Activated CD8-positive, alpha-beta memory T cell treated with anti-CD3 and anti-CD28 coated beads for 36 hours (primary cell): ENCODE data around the gene C9orf152. TPM values are rescaled to one million over a fixed set of nuclear protein-coding genes. Genes with fewer than 3 reads are reported as not detected.

ENCODE experiments used
- CTCF ChIA-PET: fragments of 350-600 bp; sonication (Branson Sonifier 250); formaldehyde crosslinking; loops from one replicate; lab custom pipeline; 2021; ENCODE audit warnings: antibody characterized with exemption; lab: Charles Lee
- POLR2A ChIA-PET: fragments of 350-600 bp; sonication (Branson Sonifier 250); formaldehyde crosslinking; loops from one replicate; lab custom pipeline; 2021; ENCODE audit warnings: antibody characterized with exemption; lab: Charles Lee
- total RNA-seq, 2 experiments: library from RNA; stranded (reverse); gene quantifications; one replicate each; pipeline ENCODE4 v1.2.3, GENCODE V29; 2021

Gene C9orf152
- total RNA-seq, 2 experiments from 2014 or later = not detected

DNA sequence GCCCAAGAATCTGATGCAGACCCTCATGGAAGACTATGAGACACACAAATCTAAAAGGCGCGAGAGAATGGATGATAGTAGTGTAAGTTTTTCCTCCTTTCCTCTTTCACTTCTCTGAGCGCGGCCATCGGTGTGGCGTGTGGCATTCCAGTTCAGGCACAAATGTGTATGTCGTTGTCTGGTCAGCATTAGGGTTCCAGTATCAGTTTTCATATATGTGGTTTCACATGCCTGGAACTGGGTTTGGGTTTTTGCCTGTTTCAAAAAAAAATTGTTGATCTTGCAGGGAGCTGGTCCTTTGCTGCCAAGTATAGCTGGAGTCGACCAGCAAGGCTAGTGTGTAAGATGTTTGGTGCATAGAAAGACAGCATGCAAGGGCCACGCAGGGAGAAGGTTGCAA, 51.5 kb downstream of the C9orf152 start:
- POLR2A ChIA-PET = no interaction called here

DNA sequence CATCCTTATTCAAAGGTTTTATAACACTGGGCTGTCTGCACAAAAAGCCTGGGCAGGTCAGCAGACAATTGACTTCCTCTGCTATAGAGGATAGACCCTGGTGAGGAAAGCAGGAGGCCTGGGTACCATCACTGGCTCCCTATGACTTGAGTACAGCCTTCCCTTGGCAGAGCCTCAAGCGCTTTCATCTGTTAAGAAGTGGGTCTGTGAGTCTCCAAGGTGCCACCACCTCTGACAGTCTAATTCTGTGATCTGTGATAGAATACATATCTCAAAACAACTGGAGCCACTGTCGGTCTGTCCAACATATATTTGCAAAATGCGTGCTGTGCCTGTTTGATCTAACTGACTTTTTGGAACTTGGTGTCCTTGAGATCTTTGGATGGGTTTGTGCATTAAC, 52.2 kb downstream of the C9orf152 start:
- ChIA-PET POLR2A (no interaction called here), CTCF (interaction anchor here (1.4 kb wide), 1 partner anchor 12 kb away, joined by 3 read pairs; no protein-coding TSS in a partner anchor)

More for the DNA sequence above, 51.5 kb downstream of the C9orf152 start:
- CTCF ChIA-PET = interaction anchor here (1.4 kb wide), 1 partner anchor 11 kb away, joined by 3 read pairs; no protein-coding TSS in a partner anchor

DNA sequence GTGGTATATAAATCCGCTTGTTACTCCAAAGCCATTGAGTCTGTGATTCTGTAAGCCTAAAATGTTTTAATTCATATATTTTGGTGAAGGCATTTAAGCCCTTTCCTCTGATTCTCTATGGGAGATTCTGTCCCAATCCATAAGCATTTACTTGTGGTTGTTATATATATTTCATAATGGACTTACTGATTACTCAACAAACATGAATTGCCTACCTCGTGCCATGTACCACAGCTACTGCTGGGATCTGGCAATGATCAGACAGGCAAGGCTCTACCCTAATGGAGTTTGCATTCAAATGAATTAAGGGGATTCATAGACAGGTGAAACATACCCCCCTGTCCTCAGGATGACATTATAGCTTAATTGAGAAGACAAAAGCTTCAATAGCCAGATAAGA, 54.5 kb downstream of the C9orf152 start:
- ChIA-PET CTCF (no interaction called here), POLR2A (no interaction called here)

DNA sequence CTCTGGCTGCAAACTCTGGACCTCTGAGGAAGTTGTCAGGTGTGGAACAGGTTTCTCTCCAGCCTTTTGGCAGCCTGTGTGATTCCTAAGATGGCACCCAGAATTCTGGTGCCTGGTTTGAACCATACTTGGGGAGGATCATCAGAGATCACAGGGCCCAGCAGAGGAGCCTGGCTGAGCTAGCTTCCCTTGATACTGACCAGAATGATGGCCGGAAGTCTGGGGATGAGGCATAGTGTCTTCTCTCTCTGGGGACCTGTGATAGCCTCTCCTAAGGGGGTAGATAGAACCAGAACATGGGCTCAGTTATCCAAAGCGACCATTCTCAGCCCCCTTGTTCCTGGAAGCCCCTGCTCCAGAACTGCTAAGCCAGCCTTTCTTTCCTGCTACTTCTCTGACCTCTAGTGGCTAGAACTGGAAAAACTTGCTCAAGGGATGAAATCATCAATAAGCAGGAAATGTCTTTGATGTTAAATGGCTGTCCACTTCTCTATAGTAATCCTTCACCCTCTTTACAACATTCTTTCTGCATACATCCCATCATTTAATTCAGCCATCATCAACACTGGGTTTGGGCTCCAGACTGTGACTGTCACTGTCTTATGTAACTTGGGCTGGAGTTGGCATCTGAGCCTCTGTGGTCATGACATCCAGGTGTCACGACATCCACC, 55.1 kb downstream of the C9orf152 start:
- ChIA-PET POLR2A (no interaction called here), CTCF (no interaction called here)

Other genes with a start within 250 kb of the C9orf152 start
- 100 to 1,000 TPM; 472 to 486 TPM for gene TXN, start 48.3 kb upstream of the C9orf152 start, total RNA-seq
- not detected for gene TXNDC8, start 129.7 kb upstream of the C9orf152 start, total RNA-seq